ENCODE results near the gene SLC47A2. TPM values are rescaled to one million over a fixed set of nuclear protein-coding genes. Genes with fewer than 3 reads are reported as not detected.
"Not testable (repeated sequence)": the region's sequence is repeated elsewhere in the genome, so short reads cannot be mapped to it uniquely, and the experiment has no call there.

Gene SLC47A2
- total RNA-seq (not detected), polyA plus RNA-seq (not detected), total RNA-seq (not detected)

GRCh38 chr17:19716108-19717030, at the start of gene SLC47A2:
TSS of gene SLC47A2 (minus strand) at chr17:19716584. CDS start at chr17:19716555, 29 bp downstream.
- POLR2A ChIA-PET = no interaction called here
- ATAC-seq (no peak), DNase-seq (no peak)
- CTCF ChIA-PET = no interaction called here
- H3K27ac Mint-ChIP-seq = no peak within 1 kb of the TSS
- no peaks in the 10 kb centered on the region for H3K36me3 ChIP-seq (ENCODE audit: control insufficient read depth in 2 of 3, insufficient read depth in 3 of 3, low read length in 3 of 3)
- no peaks in the 10 kb centered on the region for H3K9me3 Mint-ChIP-seq
- no peaks in the 10 kb centered on the region for H3K36me3 Mint-ChIP-seq
- no peak within 1 kb of the TSS for H3K4me3 Mint-ChIP-seq
- no peaks in the 10 kb centered on the region for H3K4me1 ChIP-seq (ENCODE audit: control insufficient read depth in 2 of 2, insufficient read depth in 2 of 2, low read length in 2 of 2)
- H3K9me3 ChIP-seq (ENCODE audit: control insufficient read depth in 2 of 3, low read length in 3 of 3) = no peaks in the 10 kb centered on the region
- no peaks in the 10 kb centered on the region for H3K27me3 Mint-ChIP-seq
- no peak within 1 kb of the TSS for H3K4me3 ChIP-seq (ENCODE audit: low read length)
- peaks cover 0 to 5% (median 0%) of the 10 kb centered on the region in 7 donors for H3K4me1 Mint-ChIP-seq
- intact Hi-C loops (cut with micrococcal nuclease) = no loop called here
- no peak within 1 kb of the TSS for H3K27ac ChIP-seq (ENCODE audit: low read depth, low read length)
- no peaks in the 10 kb centered on the region for H3K27me3 ChIP-seq (ENCODE audit: control insufficient read depth in 2 of 2, insufficient read depth in 2 of 2, low read length in 2 of 2)

- peaks cover 0 to 3% (median 0%) of the 10 kb centered on the region in 5 donors for H3K27me3 Mint-ChIP-seq
- H3K9me3 Mint-ChIP-seq = no peaks in the 10 kb centered on the region
- peaks cover 0 to 7% (median 2%) of the 10 kb centered on the region in 5 donors for H3K36me3 Mint-ChIP-seq
- H3K36me3 ChIP-seq (ENCODE audit: control insufficient read depth in 2 of 3, insufficient read depth in 3 of 3, low read length in 3 of 3) = no peaks in the 10 kb centered on the region
- CTCF ChIA-PET = interaction anchor here (0.6 to 7.5 kb wide), 17 partner anchors 10 to 403 kb away, joined by 3 to 67 read pairs (median 5); partner anchors contain the start of genes ALDH3A2 and B9D1
- peaks cover 16 to 57% (median 39%) of the 10 kb centered on the region in 7 donors for H3K4me1 Mint-ChIP-seq
- no peak overlapping the region for H3K4me3 Mint-ChIP-seq
- POLR2A ChIA-PET = interaction anchor here (0.7 to 0.8 kb wide), 2 partner anchors 257 to 377 kb away, joined by 3 read pairs; no protein-coding TSS in a partner anchor
- peak overlapping the region in 1 of 9 donors; percentile 99 for H3K27ac Mint-ChIP-seq
- H3K4me1 ChIP-seq (ENCODE audit: control insufficient read depth in 2 of 2, insufficient read depth in 2 of 2, low read length in 2 of 2) = peaks cover 0 to 37% of the 10 kb centered on the region in 2 donors
- ATAC-seq (no peak), DNase-seq (no peak)
- no peaks in the 10 kb centered on the region for H3K9me3 ChIP-seq (ENCODE audit: control insufficient read depth in 2 of 3, low read length in 3 of 3)
- H3K4me3 ChIP-seq (ENCODE audit: low read length) = no peak overlapping the region
- intact Hi-C loops (cut with micrococcal nuclease) = loop anchor here (1.0 to 10.0 kb wide), 11 partner anchors 21 to 404 kb away; partner anchors contain the start of genes ALDH3A2 (in 2 of the 2) and B9D1 (in 1 of the 2)
- no peak overlapping the region for H3K27ac ChIP-seq (ENCODE audit: low read depth, low read length)
- no peaks in the 10 kb centered on the region for H3K27me3 ChIP-seq (ENCODE audit: control insufficient read depth in 2 of 2, insufficient read depth in 2 of 2, low read length in 2 of 2)
These were observed 49.6 kb upstream of the SLC47A2 start for GRCh38 chr17:19766016-19766415.

GRCh38 chr17:19763991-19764390, 47.6 kb upstream of the SLC47A2 start:
- H3K4me3 Mint-ChIP-seq; H3K36me3 Mint-ChIP-seq; H3K9me3 Mint-ChIP-seq; H3K36me3 ChIP-seq (ENCODE audit: control insufficient read depth in 2 of 3, insufficient read depth in 3 of 3, low read length in 3 of 3); H3K27ac ChIP-seq (ENCODE audit: low read depth, low read length); H3K9me3 ChIP-seq (ENCODE audit: control insufficient read depth in 2 of 3, low read length in 3 of 3); H3K4me3 ChIP-seq (ENCODE audit: low read length); H3K27me3 Mint-ChIP-seq; DNase-seq; ATAC-seq; H3K27me3 ChIP-seq (ENCODE audit: control insufficient read depth in 2 of 2, insufficient read depth in 2 of 2, low read length in 2 of 2): not testable (repeated sequence)
- peaks cover 0 to 21% of the 10 kb centered on the region in 2 donors for H3K4me1 ChIP-seq (ENCODE audit: control insufficient read depth in 2 of 2, insufficient read depth in 2 of 2, low read length in 2 of 2)
- H3K27ac Mint-ChIP-seq = peak overlapping the region in 1 of 9 donors; percentile 54
- H3K4me1 Mint-ChIP-seq = peaks cover 8 to 37% (median 23%) of the 10 kb centered on the region in 7 donors
- POLR2A ChIA-PET = interaction anchor here (0.6 kb wide), 1 partner anchor 42 kb away, joined by 3 read pairs; no protein-coding TSS in a partner anchor
- CTCF ChIA-PET = interaction anchor here (0.9 to 7.5 kb wide), 11 partner anchors 8 to 402 kb away, joined by 3 to 67 read pairs (median 5); partner anchors contain the start of genes ALDH3A2 and B9D1
- intact Hi-C loops (cut with micrococcal nuclease) = loop anchor here in 1 of 2 donors (10.0 kb wide), 1 partner anchor 119 kb away; the partner anchor contains the start of gene ALDH3A2

- intact Hi-C loops (cut with micrococcal nuclease) = loop anchor here in 1 of 2 donors (10.0 kb wide), 1 partner anchor 119 kb away; the partner anchor contains the start of gene ALDH3A2
These were observed 47.0 kb upstream of the SLC47A2 start for GRCh38 chr17:19763416-19763815.

GRCh38 chr17:19762515-19762961, 46.2 kb upstream of the SLC47A2 start:
- Mint-ChIP-seq H3K9me3 (no peaks in the 10 kb centered on the region), H3K27ac (peak overlapping the region in 2 of 9 donors; percentile 32 to 41), H3K27me3 (peaks cover 0 to 3% (median 0%) of the 10 kb centered on the region in 5 donors), H3K36me3 (no peaks in the 10 kb centered on the region), H3K4me3 (peak overlapping the region in 1 of 10 donors; percentile 34), H3K4me1 (peaks cover 3 to 24% (median 11%) of the 10 kb centered on the region in 7 donors)
- ChIA-PET CTCF (interaction anchor here (0.6 to 7.5 kb wide), 25 partner anchors 9 to 400 kb away, joined by 3 to 67 read pairs (median 4); partner anchors contain the start of gene B9D1), POLR2A (interaction anchor here (1.0 to 2.0 kb wide), 7 partner anchors 9 to 254 kb away, joined by 3 to 10 read pairs (median 5); partner anchors contain the start of gene ALDH3A2)
- Histone ChIP-seq H3K9me3 (ENCODE audit: control insufficient read depth in 2 of 3, low read length in 3 of 3) (no peaks in the 10 kb centered on the region), H3K27ac (ENCODE audit: low read depth, low read length) (no peak overlapping the region), H3K27me3 (ENCODE audit: control insufficient read depth in 2 of 2, insufficient read depth in 2 of 2, low read length in 2 of 2) (no peaks in the 10 kb centered on the region), H3K36me3 (ENCODE audit: control insufficient read depth in 2 of 3, insufficient read depth in 3 of 3, low read length in 3 of 3) (no peaks in the 10 kb centered on the region), H3K4me3 (ENCODE audit: low read length) (no peak overlapping the region), H3K4me1 (ENCODE audit: control insufficient read depth in 2 of 2, insufficient read depth in 2 of 2, low read length in 2 of 2) (peaks cover 0 to 10% of the 10 kb centered on the region in 2 donors)
- DNase-seq (peak; percentile 19 to 68 (median 57)), ATAC-seq (peak; percentile 73)
- intact Hi-C loops (cut with micrococcal nuclease) = loop anchor here (1.0 to 10.0 kb wide), 4 partner anchors 118 to 400 kb away; partner anchors contain the start of genes ALDH3A2 (in 1 of the 2) and B9D1 (in 1 of the 2)

More at GRCh38 chr17:19763416-19763815, 47.0 kb upstream of the SLC47A2 start:
- ChIA-PET POLR2A (interaction anchor here (0.6 to 2.0 kb wide), 3 partner anchors 9 to 250 kb away, joined by 3 to 10 read pairs (median 7); no protein-coding TSS in a partner anchor), CTCF (interaction anchor here (0.8 to 7.5 kb wide), 19 partner anchors 8 to 401 kb away, joined by 3 to 67 read pairs (median 5); partner anchors contain the start of gene B9D1)
- Histone ChIP-seq H3K27ac (ENCODE audit: low read depth, low read length) (no peak overlapping the region), H3K9me3 (ENCODE audit: control insufficient read depth in 2 of 3, low read length in 3 of 3) (no peaks in the 10 kb centered on the region), H3K27me3 (ENCODE audit: control insufficient read depth in 2 of 2, insufficient read depth in 2 of 2, low read length in 2 of 2) (no peaks in the 10 kb centered on the region), H3K36me3 (ENCODE audit: control insufficient read depth in 2 of 3, insufficient read depth in 3 of 3, low read length in 3 of 3) (no peaks in the 10 kb centered on the region), H3K4me3 (ENCODE audit: low read length) (no peak overlapping the region), H3K4me1 (ENCODE audit: control insufficient read depth in 2 of 2, insufficient read depth in 2 of 2, low read length in 2 of 2) (peaks cover 0 to 17% of the 10 kb centered on the region in 2 donors)
- ATAC-seq = no peak
- Mint-ChIP-seq H3K4me3 (no peak overlapping the region), H3K9me3 (no peaks in the 10 kb centered on the region), H3K27ac (peak overlapping the region in 1 of 9 donors; percentile 10), H3K27me3 (peaks cover 0 to 3% (median 0%) of the 10 kb centered on the region in 5 donors), H3K4me1 (peaks cover 8 to 33% (median 20%) of the 10 kb centered on the region in 7 donors), H3K36me3 (no peaks in the 10 kb centered on the region)
- no peak for DNase-seq

GRCh38 chr17:19760746-19761145, 44.4 kb upstream of the SLC47A2 start:
- CTCF ChIA-PET = interaction anchor here (0.5 to 7.5 kb wide), 5 partner anchors 11 to 294 kb away, joined by 3 to 67 read pairs (median 19); no protein-coding TSS in a partner anchor
- peaks cover 0 to 6% (median 0%) of the 10 kb centered on the region in 5 donors for H3K27me3 Mint-ChIP-seq
- H3K4me1 ChIP-seq (ENCODE audit: control insufficient read depth in 2 of 2, insufficient read depth in 2 of 2, low read length in 2 of 2) = no peaks in the 10 kb centered on the region
- no peak for DNase-seq
- POLR2A ChIA-PET = interaction anchor here (0.6 kb wide), 1 partner anchor 198 kb away, joined by 3 read pairs; no protein-coding TSS in a partner anchor
- intact Hi-C loops (cut with micrococcal nuclease) = loop anchor here in 1 of 2 donors (10.0 kb wide), 1 partner anchor 116 kb away; the partner anchor contains the start of gene ALDH3A2
- H3K4me1 Mint-ChIP-seq = peaks cover 0 to 14% (median 3%) of the 10 kb centered on the region in 7 donors
- H3K27ac Mint-ChIP-seq = peak overlapping the region in 1 of 9 donors; percentile 84
- no peak overlapping the region for H3K27ac ChIP-seq (ENCODE audit: low read depth, low read length)
- H3K4me3 ChIP-seq (ENCODE audit: low read length) = no peak overlapping the region
- H3K4me3 Mint-ChIP-seq = no peak overlapping the region
- no peaks in the 10 kb centered on the region for H3K9me3 Mint-ChIP-seq
- no peaks in the 10 kb centered on the region for H3K36me3 ChIP-seq (ENCODE audit: control insufficient read depth in 2 of 3, insufficient read depth in 3 of 3, low read length in 3 of 3)
- H3K9me3 ChIP-seq (ENCODE audit: control insufficient read depth in 2 of 3, low read length in 3 of 3) = no peaks in the 10 kb centered on the region
- H3K27me3 ChIP-seq (ENCODE audit: control insufficient read depth in 2 of 2, insufficient read depth in 2 of 2, low read length in 2 of 2) = no peaks in the 10 kb centered on the region
- no peaks in the 10 kb centered on the region for H3K36me3 Mint-ChIP-seq
- ATAC-seq = peak; percentile 31

Measured in naive thymus-derived CD4-positive, alpha-beta T cell (primary cell).